ENCODE results near the gene USF3.

GRCh38 chr3:113717308-113717707 is 20.9 kb upstream of the USF3 start:
- TF ChIP-seq MAZ (IDR thresholded peaks at IDR 0.05; ENCODE audit: borderline replicate concordance, low read depth, low read length), result no peak
- TF ChIP-seq FOS (IDR thresholded peaks at IDR 0.05; ENCODE audit: low read depth, low read length), result no peak
- no peak for TF ChIP-seq MAFK (IDR thresholded peaks at IDR 0.05; ENCODE audit: low read depth, low read length)
- TF ChIP-seq, protein P1, sequence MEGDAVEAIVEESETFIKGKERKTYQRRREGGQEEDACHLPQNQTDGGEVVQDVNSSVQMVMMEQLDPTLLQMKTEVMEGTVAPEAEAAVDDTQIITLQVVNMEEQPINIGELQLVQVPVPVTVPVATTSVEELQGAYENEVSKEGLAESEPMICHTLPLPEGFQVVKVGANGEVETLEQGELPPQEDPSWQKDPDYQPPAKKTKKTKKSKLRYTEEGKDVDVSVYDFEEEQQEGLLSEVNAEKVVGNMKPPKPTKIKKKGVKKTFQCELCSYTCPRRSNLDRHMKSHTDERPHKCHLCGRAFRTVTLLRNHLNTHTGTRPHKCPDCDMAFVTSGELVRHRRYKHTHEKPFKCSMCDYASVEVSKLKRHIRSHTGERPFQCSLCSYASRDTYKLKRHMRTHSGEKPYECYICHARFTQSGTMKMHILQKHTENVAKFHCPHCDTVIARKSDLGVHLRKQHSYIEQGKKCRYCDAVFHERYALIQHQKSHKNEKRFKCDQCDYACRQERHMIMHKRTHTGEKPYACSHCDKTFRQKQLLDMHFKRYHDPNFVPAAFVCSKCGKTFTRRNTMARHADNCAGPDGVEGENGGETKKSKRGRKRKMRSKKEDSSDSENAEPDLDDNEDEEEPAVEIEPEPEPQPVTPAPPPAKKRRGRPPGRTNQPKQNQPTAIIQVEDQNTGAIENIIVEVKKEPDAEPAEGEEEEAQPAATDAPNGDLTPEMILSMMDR (conservative IDR thresholded peaks at IDR 0.05; ENCODE audit: low read depth, low read length), result no peak
- TF ChIP-seq BHLHE40 (IDR thresholded peaks at IDR 0.05; ENCODE audit: low read depth, low read length), result no peak
- TF ChIP-seq RCOR1 (IDR thresholded peaks at IDR 0.05; ENCODE audit: insufficient replicate concordance, low read length), result no peak
- TF ChIP-seq, protein P2, sequence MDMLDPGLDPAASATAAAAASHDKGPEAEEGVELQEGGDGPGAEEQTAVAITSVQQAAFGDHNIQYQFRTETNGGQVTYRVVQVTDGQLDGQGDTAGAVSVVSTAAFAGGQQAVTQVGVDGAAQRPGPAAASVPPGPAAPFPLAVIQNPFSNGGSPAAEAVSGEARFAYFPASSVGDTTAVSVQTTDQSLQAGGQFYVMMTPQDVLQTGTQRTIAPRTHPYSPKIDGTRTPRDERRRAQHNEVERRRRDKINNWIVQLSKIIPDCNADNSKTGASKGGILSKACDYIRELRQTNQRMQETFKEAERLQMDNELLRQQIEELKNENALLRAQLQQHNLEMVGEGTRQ (IDR thresholded peaks at IDR 0.05; ENCODE audit: low read depth, low read length), result no peak
- TF ChIP-seq MXI1 (IDR thresholded peaks at IDR 0.05; ENCODE audit: borderline replicate concordance, low read depth, low read length), result no peak
- TF ChIP-seq POLR2A (IDR thresholded peaks at IDR 0.05; ENCODE audit: low read depth, low read length), result no peak
- TF ChIP-seq RFX5 (IDR thresholded peaks at IDR 0.05; ENCODE audit: low read depth, low read length), result no peak
- TF ChIP-seq NFE2L2 (IDR thresholded peaks at IDR 0.05; ENCODE audit: low read depth, low read length), result no peak
- TF ChIP-seq SMC3 (IDR thresholded peaks at IDR 0.05; ENCODE audit: low read depth, low read length), result no peak
- no peak for TF ChIP-seq CEBPB (IDR thresholded peaks at IDR 0.05; ENCODE audit: low read depth, low read length)
